ENCODE results near the gene RPP21.

- no peak for TF ChIP-seq EZH2 (IDR thresholded peaks at IDR 0.05; ENCODE audit: borderline replicate concordance, low read depth, low read length, severe bottlenecking)
- TF ChIP-seq CTCF (IDR thresholded peaks at IDR 0.05; ENCODE audit: borderline replicate concordance, extremely low read depth, low read length, poor library complexity, severe bottlenecking) = no peak
These were observed 19.6 kb upstream of the RPP21 start for GRCh38 chr6:30325150-30325872.

Data from DND-41 (cell line).